Jurkat, Clone E6-1 (cell line): ENCODE results near the gene MTHFD1.
A peak's percentile ranks its signal among the peaks of the same experiment; 100 is the strongest.

Experiments
- DNase-seq: peaks from one replicate; pipeline ENCODE4 v3.0.0-alpha.2; 2011; ENCODE audit warnings: low read depth, low spot score
- H3K4me3 ChIP-seq: 2 replicates; pipeline ENCODE4 v1.5.1; 2011; ENCODE audit warnings: mild to moderate bottlenecking, low read length, control low read depth, moderate library complexity

Gene MTHFD1

GRCh38 chr14:64400829-64401459 lies 12.8 kb downstream of the MTHFD1 start:
- no peak for DNase-seq

DNA sequence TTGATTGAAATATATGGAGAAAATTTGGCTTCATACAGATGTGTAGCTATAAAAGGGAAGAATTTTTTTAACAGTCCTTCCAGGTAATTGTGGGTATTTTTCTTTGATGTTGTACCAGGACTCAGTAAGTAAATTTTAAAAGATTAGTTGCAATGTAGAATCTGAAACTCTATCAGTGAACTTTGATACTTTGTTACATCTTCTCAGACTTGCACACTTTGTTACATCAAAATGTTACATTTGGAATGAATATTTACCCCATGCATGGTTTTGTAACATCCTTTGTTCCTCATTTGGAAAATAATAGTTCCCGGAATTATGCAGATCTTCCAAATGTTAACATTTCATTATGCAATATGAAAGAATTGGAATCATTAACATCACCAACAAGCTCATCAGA lies 13.8 kb downstream of the MTHFD1 start:
- H3K4me3 ChIP-seq: no peak overlapping the region
- no peak for DNase-seq

More at GRCh38 chr14:64400829-64401459, 12.8 kb downstream of the MTHFD1 start:
- no peak overlapping the region for H3K4me3 ChIP-seq

DNA sequence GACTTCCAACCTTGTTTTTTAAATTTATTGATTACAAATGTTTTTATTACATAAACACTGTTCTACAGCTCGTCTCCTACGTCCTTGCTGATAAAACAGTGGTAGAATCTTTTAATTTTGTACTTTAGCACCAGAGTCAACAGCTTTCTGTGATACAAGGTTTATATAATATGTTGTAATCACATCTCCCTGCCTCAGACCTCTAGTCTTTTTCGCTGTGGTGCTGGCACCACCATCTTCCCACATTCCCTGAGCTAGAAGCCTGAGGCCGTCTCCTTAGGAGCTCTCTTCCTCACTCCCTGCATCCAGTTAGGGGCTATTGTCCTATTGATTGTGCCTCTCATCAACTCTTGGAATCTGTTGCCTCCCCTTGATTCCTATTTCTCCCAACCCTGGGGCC lies 17.1 kb downstream of the MTHFD1 start:
- no peak for DNase-seq
- no peak overlapping the region for H3K4me3 ChIP-seq

GRCh38 chr14:64407329-64407728 lies 19.2 kb downstream of the MTHFD1 start:
- no peak for DNase-seq
- H3K4me3 ChIP-seq: no peak overlapping the region

GRCh38 chr14:64409126-64409920 lies 21.2 kb downstream of the MTHFD1 start:
- no peak for DNase-seq
- H3K4me3 ChIP-seq: no peak overlapping the region

DNA sequence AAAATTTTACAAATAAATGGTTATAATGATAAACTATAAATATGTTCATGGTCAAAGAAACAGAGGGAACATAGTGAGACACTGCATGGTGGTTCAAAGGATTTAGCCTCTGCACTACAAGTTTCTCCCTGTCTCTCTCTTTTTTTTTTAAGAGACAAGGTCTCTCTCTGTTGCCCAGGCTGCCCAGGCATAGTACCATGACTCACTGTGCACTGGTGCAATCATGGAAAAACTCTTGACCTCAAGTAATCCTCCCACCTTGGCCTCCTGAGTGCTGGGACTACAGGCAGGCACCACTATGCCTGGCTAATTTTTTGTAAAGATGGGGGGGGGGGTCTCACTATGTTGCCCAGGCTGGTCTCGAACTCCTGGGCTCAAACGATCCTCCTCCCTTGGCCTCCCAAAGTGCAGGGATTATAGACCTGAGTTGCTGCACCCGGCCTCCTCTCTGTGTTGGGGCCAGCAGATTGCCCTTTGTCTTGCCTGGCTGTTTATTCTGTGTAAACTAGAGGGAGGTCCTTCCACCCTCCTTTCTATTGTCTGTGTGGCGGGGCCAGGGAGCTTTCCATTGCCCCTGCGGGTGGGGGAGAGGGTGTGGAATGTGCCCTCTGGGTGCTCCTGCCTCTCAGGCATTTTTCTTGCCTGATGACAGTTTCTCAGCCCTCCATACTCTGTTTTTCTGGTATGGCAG lies 22.1 kb downstream of the MTHFD1 start:
- H3K4me3 ChIP-seq: no peak overlapping the region
- DNase-seq: no peak

GRCh38 chr14:64411001-64411400 lies 22.8 kb downstream of the MTHFD1 start:
- no peak overlapping the region for H3K4me3 ChIP-seq
- no peak for DNase-seq

DNA sequence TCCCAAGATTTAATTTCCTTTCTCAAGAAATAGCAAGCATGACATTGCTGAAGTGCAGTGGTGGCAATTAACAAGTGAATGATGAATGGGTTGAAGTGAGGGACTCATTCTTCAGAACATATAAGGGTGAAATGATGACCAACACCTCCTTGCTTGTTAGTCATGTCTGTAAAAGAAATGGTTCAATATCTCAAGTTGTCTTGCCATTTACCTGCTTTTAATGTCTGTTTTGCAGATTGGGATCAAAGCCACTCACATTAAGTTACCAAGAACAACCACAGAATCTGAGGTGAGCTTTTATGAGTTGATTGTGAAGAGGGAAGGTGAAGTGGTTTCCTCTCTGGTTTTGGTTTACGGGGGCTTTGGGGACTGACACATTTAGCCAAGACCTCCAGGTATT lies 24.1 kb downstream of the MTHFD1 start:
- H3K4me3 ChIP-seq: no peak overlapping the region
- DNase-seq: peak; percentile 24

- no peak overlapping the region for H3K4me3 ChIP-seq
- DNase-seq: no peak
Observed at GRCh38 chr14:64416348-64416932, 28.3 kb downstream of the MTHFD1 start.

GRCh38 chr14:64417055-64417770 lies 29.1 kb downstream of the MTHFD1 start:
- no peak for DNase-seq
- no peak overlapping the region for H3K4me3 ChIP-seq

DNA sequence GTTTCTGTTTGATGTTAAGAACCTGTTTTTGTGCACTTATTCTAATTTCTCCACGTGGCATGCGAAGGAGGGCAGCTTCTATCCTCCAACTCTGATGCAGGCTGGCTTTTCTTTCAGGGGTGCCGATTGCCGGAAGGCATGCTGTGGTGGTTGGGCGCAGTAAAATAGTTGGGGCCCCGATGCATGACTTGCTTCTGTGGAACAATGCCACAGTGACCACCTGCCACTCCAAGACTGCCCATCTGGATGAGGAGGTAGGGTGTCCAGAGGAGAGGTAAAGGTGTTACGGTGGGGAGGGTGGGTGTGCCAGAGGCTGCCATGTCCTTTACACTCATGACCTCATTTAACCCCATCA lies 29.6 kb downstream of the MTHFD1 start:
- DNase-seq: no peak
- H3K4me3 ChIP-seq: no peak overlapping the region

GRCh38 chr14:64419003-64419402 lies 30.9 kb downstream of the MTHFD1 start:
- H3K4me3 ChIP-seq: no peak overlapping the region
- DNase-seq: no peak

DNA sequence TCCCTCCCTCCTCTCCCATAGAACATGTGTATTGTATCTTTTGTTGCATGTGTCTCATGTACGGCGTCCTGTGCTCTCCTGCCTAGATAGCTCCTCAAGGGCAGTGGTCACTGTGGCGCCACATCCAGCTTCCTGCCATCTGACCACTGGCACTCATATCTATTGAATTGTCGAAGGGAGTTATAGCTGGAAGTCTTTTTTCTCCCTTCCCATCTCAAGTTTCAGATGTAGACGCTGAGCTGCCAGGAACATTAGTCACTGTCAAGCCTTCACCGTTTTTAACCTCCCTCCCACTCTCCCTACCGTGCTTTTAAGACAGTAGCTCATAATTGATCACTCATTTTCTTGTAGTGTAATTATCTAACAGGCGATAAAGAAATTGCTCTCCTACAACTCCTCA lies 33.0 kb downstream of the MTHFD1 start:
- no peak for DNase-seq
- no peak overlapping the region for H3K4me3 ChIP-seq

GRCh38 chr14:64422005-64422404 lies 33.9 kb downstream of the MTHFD1 start:
- no peak for DNase-seq
- H3K4me3 ChIP-seq: no peak overlapping the region

DNA sequence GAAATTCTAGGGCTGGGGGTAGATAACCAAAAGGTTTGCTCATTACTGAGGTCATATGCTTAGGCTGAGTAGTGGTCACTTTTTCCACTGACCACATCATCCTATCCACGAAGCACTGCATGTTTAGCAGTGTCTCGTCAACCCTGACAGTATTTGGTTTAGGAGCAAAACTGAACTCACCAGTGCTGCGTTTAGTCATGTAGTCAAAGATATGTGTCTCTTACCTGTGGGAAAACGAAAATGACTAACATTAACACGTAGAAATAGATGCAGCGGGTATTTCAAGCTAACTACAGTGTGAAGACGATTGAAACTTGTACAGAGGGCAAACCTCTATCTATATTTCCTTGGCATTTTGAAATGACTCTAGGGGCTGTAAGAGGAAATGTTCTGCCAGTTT lies 34.6 kb downstream of the MTHFD1 start:
- no peak for DNase-seq
- H3K4me3 ChIP-seq: no peak overlapping the region

DNA sequence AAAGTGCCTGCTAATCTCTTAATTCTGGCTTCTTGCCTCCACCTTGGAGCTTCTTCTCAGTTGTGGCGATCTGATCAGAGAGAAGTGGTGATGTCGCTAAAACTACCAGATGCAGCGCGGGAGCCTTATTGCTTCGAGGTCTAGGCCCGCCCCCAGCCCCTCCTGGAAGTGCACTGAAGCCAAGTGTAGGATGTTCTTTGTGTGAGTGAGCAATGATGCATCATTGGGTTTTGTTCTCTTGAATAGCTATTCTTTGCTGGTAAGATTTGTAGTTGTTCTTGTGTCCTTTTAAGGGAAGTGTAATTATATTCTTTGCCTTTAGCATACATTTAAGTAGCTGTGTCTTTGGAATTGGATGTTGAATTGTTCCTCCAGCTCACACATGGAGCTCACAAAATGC lies 35.8 kb downstream of the MTHFD1 start:
- no peak overlapping the region for H3K4me3 ChIP-seq
- no peak for DNase-seq

GRCh38 chr14:64434528-64434927 lies 46.4 kb downstream of the MTHFD1 start:
- DNase-seq: no peak
- no peak overlapping the region for H3K4me3 ChIP-seq

- H3K4me3 ChIP-seq: no peak overlapping the region
- no peak for DNase-seq
Observed at GRCh38 chr14:64438181-64438841, 50.2 kb downstream of the MTHFD1 start.

DNA sequence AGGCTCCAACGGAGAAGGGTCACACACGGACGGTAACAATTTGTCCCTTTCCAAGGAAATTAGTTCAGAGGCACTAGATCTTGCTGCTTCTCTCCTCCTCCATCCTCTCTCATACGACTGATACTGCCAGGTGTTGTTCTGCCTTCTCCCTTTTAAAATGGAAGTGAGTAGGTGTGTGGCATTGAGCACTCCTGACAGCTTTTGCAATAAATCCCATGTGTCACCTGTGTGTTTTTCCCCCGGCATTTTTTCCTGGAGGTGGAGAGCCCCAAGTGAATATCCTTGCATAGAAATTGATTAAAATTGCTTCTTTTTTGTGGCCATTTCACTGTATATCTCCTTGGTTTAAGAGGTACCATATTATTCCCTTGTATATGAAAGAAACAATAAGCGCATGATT lies 51.0 kb downstream of the MTHFD1 start:
- no peak for DNase-seq

More for the DNA sequence above, 51.0 kb downstream of the MTHFD1 start:
- no peak overlapping the region for H3K4me3 ChIP-seq
